OCI-LY1 (cell line): Measurements from ENCODE around the gene NUDT14.

ENCODE experiments used
- CTCF ChIP-seq: fragments of 200-600 bp; sonication (generic), shearing (Covaris generic); IDR thresholded peaks from 2 replicates; pipeline ENCODE4 v1.5.1; 2017; ENCODE audit warnings: mild to moderate bottlenecking, antibody characterized with exemption, low read length, moderate library complexity, mixed read lengths
- EZH2 ChIP-seq: fragments of 200-600 bp; sonication (generic), shearing (Covaris generic); IDR thresholded peaks from 2 replicates; pipeline ENCODE4 v1.8.0; 2017; ENCODE audit warnings: borderline replicate concordance, mixed run types, mild to moderate bottlenecking, antibody characterized with exemption, low read length, moderate library complexity, mixed read lengths

- TF ChIP-seq CTCF: no peak
- TF ChIP-seq EZH2: no peak
Measured at GRCh38 chr14:105206873-105207272, 25.8 kb upstream of the NUDT14 start.
